ENCODE results near the gene HHAT. TPM values are rescaled to one million over a fixed set of nuclear protein-coding genes. Genes with fewer than 3 reads are reported as not detected.

The HHAT gene
- total RNA-seq, 4 donors from 2014 or later: 4.6 to 8.8 (median 6.7) TPM

DNA sequence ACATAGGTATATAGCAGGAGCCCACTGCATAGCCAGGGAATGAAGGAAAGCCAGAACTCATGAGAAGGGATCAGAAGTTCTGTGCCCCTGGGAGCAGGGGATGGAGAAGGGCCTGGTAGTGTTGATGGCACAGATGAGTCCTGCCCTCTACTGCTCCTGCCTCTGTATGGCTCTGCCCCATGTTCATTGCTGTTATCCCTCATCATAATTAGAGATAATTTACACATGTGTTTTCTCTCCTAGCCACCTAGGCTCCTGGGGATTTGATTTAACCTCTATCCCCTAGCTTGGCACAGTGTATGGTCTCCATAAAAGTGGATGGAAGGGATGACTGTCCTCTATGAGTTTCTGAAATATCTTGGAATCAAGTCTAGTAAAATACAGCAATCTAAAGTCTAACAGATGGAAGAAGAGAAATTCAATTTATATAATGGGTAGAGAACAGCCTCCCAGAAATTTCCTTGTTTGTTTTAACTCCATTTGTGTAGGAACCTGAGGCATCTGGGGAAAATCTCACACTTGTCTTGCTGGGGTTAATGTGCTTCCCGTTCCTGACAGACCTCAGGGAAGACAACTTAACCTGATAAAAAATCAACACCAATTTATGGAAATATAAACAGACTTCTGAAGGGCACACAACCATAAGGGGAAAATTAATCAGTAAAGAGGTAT lies 393.8 kb downstream of the HHAT start:
- TF ChIP-seq, protein P1, sequence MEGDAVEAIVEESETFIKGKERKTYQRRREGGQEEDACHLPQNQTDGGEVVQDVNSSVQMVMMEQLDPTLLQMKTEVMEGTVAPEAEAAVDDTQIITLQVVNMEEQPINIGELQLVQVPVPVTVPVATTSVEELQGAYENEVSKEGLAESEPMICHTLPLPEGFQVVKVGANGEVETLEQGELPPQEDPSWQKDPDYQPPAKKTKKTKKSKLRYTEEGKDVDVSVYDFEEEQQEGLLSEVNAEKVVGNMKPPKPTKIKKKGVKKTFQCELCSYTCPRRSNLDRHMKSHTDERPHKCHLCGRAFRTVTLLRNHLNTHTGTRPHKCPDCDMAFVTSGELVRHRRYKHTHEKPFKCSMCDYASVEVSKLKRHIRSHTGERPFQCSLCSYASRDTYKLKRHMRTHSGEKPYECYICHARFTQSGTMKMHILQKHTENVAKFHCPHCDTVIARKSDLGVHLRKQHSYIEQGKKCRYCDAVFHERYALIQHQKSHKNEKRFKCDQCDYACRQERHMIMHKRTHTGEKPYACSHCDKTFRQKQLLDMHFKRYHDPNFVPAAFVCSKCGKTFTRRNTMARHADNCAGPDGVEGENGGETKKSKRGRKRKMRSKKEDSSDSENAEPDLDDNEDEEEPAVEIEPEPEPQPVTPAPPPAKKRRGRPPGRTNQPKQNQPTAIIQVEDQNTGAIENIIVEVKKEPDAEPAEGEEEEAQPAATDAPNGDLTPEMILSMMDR (IDR thresholded peaks at IDR 0.05): no peak
- no peak for TF ChIP-seq POLR2A (IDR thresholded peaks at IDR 0.05)
- DNase-seq (ENCODE audit: low spot score in 2 of 2): no peak

DNA sequence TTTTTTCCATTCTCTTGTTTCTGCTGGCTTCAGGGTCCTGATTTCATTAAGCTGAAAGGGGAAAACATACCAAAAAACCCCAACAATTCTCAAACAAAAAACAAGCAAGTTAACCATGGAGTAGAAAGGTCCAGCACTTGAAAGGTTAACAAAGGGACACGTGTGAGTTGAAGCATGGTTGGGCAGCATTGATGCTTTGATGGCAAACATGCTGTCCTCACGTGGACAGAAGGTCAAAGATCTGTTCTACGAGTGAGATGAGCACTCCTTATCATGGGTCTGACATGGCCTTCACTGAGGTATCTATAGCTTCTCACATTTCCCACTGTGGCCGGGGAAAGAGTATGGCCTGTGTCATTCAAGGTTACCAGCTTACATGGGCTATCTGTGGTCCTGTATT lies 394.9 kb downstream of the HHAT start:
- H3K4me3 ChIP-seq (ENCODE audit: low read depth, poor library complexity, severe bottlenecking): no peak overlapping the region
- DNase-seq (ENCODE audit: low spot score in 2 of 2): no peak
- 38 to 45% methylated on average over 4 of the region's 4 CpGs for WGBS, 2 donors
- intact Hi-C loops (cut with DNase I; ENCODE audit: low total_unique reads): no loop called here
- TF ChIP-seq, protein P1 (IDR thresholded peaks at IDR 0.05): no peak
- TF ChIP-seq POLR2A (IDR thresholded peaks at IDR 0.05): no peak

More for the DNA sequence above, 393.8 kb downstream of the HHAT start:
- no peak overlapping the region for H3K4me3 ChIP-seq (ENCODE audit: low read depth, poor library complexity, severe bottlenecking)
- intact Hi-C loops (cut with DNase I; ENCODE audit: low total_unique reads): no loop called here
- WGBS, 2 donors: 72 to 75% methylated on average over 1 of the region's 1 CpG

DNA sequence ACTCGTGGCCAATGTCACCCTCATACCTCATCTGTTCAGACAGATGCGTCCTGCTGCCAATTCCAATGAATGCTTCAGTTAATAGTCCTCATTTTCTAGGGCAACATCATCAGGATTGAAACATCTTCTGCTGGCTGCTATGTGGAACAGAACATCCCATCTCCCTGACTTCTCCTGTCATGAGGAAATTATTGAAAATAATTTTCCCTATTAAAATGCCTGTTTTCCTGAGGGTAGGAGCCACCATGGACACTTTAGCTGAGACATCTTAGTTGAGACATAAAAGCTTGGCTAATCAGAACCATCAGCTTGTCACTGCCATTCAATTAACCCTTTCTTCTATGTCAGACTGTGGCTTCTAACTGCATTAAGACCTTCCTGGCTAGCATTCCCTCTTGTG lies 396.1 kb downstream of the HHAT start:
- TF ChIP-seq POLR2A (IDR thresholded peaks at IDR 0.05): no peak
- TF ChIP-seq, protein P1 (IDR thresholded peaks at IDR 0.05): no peak
- WGBS, 2 donors: 72 to 79% methylated on average over 2 of the region's 2 CpGs
- no peak overlapping the region for H3K4me3 ChIP-seq (ENCODE audit: low read depth, poor library complexity, severe bottlenecking)
- no peak for DNase-seq (ENCODE audit: low spot score in 2 of 2)
- intact Hi-C loops (cut with DNase I; ENCODE audit: low total_unique reads): loop anchor here (5.0 kb wide), 1 partner anchor 1138 kb away; no protein-coding TSS in a partner anchor

Other genes starting within 250 kb of the HHAT start
- gene SERTAD4, start 96.1 kb upstream of the HHAT start, total RNA-seq: 10 to 100 TPM in 3 of 4 donors, 1 to 10 TPM in 1; 9.6 to 18.1 (median 14.9) TPM

All from lower leg skin (tissue), 4 donors.